Fibroblast of mammary gland (primary cell): ENCODE data around the gene NOTCH4.

Experiments used
- DNase-seq: peaks from one replicate; pipeline ENCODE4 v3.0.0-alpha.2; 2010; ENCODE audit warnings: low read depth
- H3K4me3 ChIP-seq: 2 replicates; pipeline ENCODE4 v1.5.1; 2011; ENCODE audit warnings: low read depth, mild to moderate bottlenecking, low read length, moderate library complexity; ENCODE audit not compliant: control insufficient read depth
- CTCF ChIP-seq: conservative IDR thresholded peaks from 2 replicates; pipeline ENCODE4 v1.5.1; 2011; ENCODE audit warnings: low read depth, low read length, inconsistent platforms; ENCODE audit not compliant: control insufficient read depth, insufficient read depth

The NOTCH4 gene

GRCh38 chr6:32184084-32184640 lies 39.7 kb downstream of the NOTCH4 start, which contains the start of gene AGER:
AGER (minus strand) TSS chr6:32184253; CDS start chr6:32184222, 31 bp downstream.
- no peak for TF ChIP-seq CTCF
- DNase-seq: no peak
- H3K4me3 ChIP-seq: no peak within 1 kb of the TSS

GRCh38 chr6:32183483-32184083 lies 40.3 kb downstream of the NOTCH4 start:
- TF ChIP-seq CTCF: no peak
- DNase-seq: no peak
- no peak overlapping the region for H3K4me3 ChIP-seq

DNA sequence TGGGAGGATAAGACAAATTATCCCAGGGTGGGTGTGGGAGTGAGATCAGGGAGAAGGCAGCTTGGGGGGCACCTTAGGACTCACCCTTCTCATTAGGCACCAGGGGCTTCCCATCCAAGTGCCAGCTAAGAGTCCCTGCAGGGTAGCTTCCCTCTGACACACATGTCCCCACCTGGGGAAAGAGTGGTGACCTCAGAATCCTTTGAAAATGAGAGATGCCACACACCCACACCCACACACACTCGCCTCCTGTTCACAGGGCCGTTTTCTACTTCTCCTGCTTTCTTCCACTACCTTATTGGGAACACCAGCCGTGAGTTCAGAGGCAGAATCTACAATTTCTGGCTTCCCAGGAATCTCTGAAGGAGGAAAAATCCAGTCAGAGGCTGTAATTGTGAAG lies 40.8 kb downstream of the NOTCH4 start:
- no peak for DNase-seq
- H3K4me3 ChIP-seq: no peak overlapping the region
- no peak for TF ChIP-seq CTCF

DNA sequence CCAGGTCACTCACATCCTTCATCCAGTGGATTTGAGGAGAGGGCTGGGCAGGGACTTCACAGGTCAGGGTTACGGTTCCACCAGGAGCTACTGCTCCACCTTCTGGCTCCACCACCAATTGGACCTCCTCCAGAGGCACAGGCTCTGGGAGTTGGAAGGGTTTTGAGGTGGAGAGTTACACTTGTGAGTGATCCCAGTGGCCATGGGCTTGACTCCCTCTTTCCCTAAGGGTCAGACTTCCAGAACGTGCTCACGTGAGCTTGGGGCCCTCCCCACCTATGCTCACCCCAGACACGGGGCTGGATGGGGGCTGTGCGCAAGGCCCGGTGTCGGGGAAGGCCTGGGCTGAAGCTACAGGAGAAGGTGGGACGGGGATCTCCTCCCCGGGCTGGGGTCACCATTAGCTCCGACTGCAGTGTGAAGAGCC lies 41.3 kb downstream of the NOTCH4 start:
- no peak overlapping the region for H3K4me3 ChIP-seq
- DNase-seq: no peak
- no peak for TF ChIP-seq CTCF

DNA sequence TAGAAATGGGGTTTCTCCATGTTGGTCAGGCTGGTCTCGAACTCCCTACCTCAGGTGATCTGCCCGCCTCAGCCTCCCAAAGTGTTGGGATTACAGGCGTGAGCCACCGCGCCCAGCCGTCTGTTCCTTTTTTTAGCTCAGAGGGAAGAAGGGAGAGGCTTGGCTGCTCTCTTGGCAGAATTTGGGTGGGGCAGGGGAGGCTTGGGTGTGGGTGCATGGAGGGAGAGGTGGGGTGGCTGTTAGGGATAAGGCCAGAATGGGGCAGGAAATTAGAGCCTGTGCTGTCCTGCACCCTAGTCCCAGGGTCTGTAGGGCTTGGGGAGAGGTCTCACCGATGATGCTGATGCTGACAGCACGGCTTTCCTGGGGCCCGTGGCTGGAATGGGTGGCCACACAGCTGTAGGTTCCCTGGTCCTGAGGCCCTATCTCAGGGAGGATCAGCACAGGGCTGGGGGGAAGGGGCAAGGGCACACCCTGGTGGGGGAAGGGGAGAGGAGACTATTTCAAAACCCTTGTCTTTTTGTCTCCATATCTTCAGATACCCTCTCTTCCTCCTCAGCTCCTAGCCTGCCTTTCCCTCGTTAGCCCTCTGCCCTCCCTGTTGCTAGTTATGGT lies 41.8 kb downstream of the NOTCH4 start:
- no peak for TF ChIP-seq CTCF
- DNase-seq: no peak
- H3K4me3 ChIP-seq: no peak overlapping the region

DNA sequence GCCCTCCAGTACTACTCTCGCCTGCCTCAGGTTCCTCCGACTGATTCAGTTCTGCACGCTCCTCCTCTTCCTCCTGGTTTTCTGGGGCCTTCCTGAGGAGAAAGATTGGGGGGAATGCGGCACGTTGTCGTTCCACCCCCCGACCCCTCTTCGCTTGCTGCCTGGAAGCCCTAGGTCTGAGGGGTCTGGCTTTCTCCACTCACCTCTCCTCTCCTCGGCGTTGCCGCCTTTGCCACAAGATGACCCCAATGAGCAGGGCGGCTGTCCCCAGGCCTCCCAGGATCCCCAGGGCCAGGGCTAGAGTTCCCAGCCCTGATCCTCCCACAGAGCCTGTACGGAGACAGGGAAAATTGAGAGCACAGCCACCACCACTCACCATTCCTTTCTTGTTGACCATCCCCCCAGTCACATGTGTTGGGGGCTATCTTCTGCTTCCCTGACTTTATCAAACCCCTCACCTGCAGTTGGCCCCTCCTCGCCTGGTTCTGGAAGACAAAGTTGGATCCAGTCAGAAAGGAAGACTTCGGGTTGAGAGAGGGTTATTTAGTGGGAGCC lies 42.6 kb downstream of the NOTCH4 start:
- DNase-seq: no peak
- H3K4me3 ChIP-seq: no peak overlapping the region
- no peak for TF ChIP-seq CTCF
